Measurements from ENCODE around the gene HPN.

DNA sequence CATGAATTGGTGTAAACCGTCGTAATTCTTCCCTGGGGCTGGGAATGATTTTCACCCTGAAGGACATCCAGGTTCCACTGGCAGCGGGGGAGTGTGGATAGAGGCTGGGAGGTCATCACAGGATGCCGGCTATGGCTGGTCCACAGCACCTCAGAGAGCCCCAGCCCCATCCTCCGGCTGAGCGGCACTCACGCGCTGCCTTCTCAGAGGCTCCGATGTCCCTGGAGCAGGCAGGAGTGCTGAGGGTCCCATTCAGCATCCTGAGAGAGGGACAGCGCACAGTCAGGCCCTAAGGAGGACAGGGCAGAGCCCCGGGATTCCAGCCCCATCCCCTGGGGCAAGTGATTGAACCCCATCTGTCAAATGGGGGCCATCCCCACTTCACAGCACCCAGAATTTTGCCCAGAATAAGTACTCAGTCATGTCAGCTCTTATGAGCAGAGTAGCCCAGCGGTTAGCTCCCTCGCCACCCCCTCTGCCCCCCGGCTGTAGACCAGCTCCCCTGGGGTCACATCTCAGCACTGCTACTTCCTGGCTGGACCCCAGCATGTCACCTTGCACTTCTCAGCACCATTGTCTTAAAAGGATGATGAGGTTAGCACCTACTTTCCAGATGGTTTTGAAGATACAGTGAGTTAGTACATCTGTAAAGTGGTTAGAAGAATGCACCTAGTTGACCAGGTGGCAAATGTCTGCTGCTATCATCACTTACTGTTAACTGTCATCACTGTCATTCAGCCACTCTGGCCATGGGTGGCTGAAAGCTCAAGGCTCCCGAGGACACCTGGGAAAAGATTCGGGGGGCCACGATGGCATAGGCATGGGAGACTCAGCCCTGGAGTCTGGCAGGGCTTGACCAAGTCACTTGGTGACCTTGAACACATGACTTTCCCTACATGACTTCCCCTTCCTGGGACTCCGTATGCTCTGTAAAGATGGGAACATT, 29.5 kb upstream of the HPN start:
- no peak for TF ChIP-seq EZH2phosphoT487 (IDR thresholded peaks at IDR 0.05; ENCODE audit: low read depth, severe bottlenecking, unreplicated experiment)
- TF ChIP-seq, protein P1, sequence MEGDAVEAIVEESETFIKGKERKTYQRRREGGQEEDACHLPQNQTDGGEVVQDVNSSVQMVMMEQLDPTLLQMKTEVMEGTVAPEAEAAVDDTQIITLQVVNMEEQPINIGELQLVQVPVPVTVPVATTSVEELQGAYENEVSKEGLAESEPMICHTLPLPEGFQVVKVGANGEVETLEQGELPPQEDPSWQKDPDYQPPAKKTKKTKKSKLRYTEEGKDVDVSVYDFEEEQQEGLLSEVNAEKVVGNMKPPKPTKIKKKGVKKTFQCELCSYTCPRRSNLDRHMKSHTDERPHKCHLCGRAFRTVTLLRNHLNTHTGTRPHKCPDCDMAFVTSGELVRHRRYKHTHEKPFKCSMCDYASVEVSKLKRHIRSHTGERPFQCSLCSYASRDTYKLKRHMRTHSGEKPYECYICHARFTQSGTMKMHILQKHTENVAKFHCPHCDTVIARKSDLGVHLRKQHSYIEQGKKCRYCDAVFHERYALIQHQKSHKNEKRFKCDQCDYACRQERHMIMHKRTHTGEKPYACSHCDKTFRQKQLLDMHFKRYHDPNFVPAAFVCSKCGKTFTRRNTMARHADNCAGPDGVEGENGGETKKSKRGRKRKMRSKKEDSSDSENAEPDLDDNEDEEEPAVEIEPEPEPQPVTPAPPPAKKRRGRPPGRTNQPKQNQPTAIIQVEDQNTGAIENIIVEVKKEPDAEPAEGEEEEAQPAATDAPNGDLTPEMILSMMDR (IDR thresholded peaks at IDR 0.05; ENCODE audit: poor library complexity), result no peak
